CD14-positive monocyte (primary cell): ENCODE measurements around the gene CAMTA1. TPM values are rescaled to one million over a fixed set of nuclear protein-coding genes. Genes with fewer than 3 reads are reported as not detected.

ENCODE experiments used
- DNase-seq, 3 donors: peaks; one replicate each; pipeline ENCODE4 v3.0.0-alpha.2; 2011 to 2022
- H2AFZ ChIP-seq: 2 replicates; pipeline ENCODE4 v1.6.0; 2012; ENCODE audit warnings: mild to moderate bottlenecking, low read depth, low read length, inconsistent platforms; ENCODE audit not compliant: insufficient read depth, poor library complexity, severe bottlenecking
- H3K27ac ChIP-seq, 2 donors: 1 replicate in 1 of 2; 2 replicates in 1 of 2; pipeline ENCODE4 v1.5.1; 2012 to 2013; ENCODE audit warnings: low read length in 2 of 2, control low read depth in 1 of 2, inconsistent platforms in 1 of 2, low read depth in 1 of 2, mild to moderate bottlenecking in 1 of 2
- H3K27me3 ChIP-seq, 2 donors: one replicate each; pipeline versions ENCODE4 v1.6.0 to v1.6.1; 2011 to 2013; ENCODE audit warnings: low read length in 2 of 2; ENCODE audit not compliant: control insufficient read depth in 2 of 2, insufficient read depth in 2 of 2
- H3K36me3 ChIP-seq, 2 donors: replicated peaks in 1 of 2; 1 replicate in 1 of 2; 2 replicates in 1 of 2; pipeline versions ENCODE4 v1.5.1 to v1.6.1; 2012 to 2013; ENCODE audit warnings: low read length in 2 of 2, control low read depth in 1 of 2, inconsistent platforms in 1 of 2, mild to moderate bottlenecking in 1 of 2; ENCODE audit not compliant: insufficient read depth in 2 of 2, control insufficient read depth in 1 of 2
- H3K4me1 ChIP-seq, 2 donors: 1 replicate in 1 of 2; 2 replicates in 1 of 2; pipeline versions ENCODE4 v1.5.1 to v1.6.1; 2012 to 2013; ENCODE audit warnings: low read length in 2 of 2, control low read depth in 1 of 2, inconsistent platforms in 1 of 2, mild to moderate bottlenecking in 1 of 2, moderate library complexity in 1 of 2; ENCODE audit not compliant: insufficient read depth in 2 of 2, control insufficient read depth in 1 of 2
- H3K4me2 ChIP-seq: replicated peaks from 2 replicates; pipeline ENCODE3; 2012; ENCODE audit warnings: low read length, moderate library complexity, mild to moderate bottlenecking; ENCODE audit not compliant: poor library complexity, severe bottlenecking; ENCODE audit errors: extremely low read depth
- H3K4me3 ChIP-seq, 3 experiments: fragments of 200-600 bp in 1 of 3; sonication (generic) in 1 of 3; replicated peaks in 1 of 3; 1 replicate in 2 of 3; 2 replicates in 1 of 3; pipeline ENCODE4 v1.5.1; 2011 to 2013; ENCODE audit warnings: low read length in 3 of 3, mild to moderate bottlenecking in 3 of 3, control low read depth in 2 of 3, low read depth in 2 of 3, inconsistent platforms in 1 of 3, moderate library complexity in 1 of 3
- H3K79me2 ChIP-seq: 2 replicates; pipeline ENCODE4 v1.6.0; 2012; ENCODE audit warnings: mild to moderate bottlenecking, control low read depth, inconsistent platforms, low read length, moderate library complexity; ENCODE audit not compliant: insufficient read depth
- H3K9ac ChIP-seq: 2 replicates; pipeline ENCODE4 v1.6.0; 2017; ENCODE audit warnings: low read length, mild to moderate bottlenecking; ENCODE audit not compliant: insufficient read depth, poor library complexity, severe bottlenecking
- H3K9me3 ChIP-seq, 2 donors: replicated peaks in 1 of 2; 1 replicate in 1 of 2; 2 replicates in 1 of 2; pipeline versions ENCODE4 v1.5.1 to v1.6.1; 2012 to 2013; ENCODE audit warnings: low read length in 2 of 2, control low read depth in 1 of 2; ENCODE audit not compliant: control insufficient read depth in 1 of 2, insufficient read depth in 1 of 2
- H4K20me1 ChIP-seq: 2 replicates; pipeline ENCODE4 v1.6.0; 2012; ENCODE audit warnings: mild to moderate bottlenecking, low read length, control low read depth, moderate library complexity; ENCODE audit not compliant: insufficient read depth
- H3K27ac Mint-ChIP-seq, 7 donors: one replicate each; pipeline ENCODE4 v1.8.0; 2020; ENCODE audit warnings: mild to moderate bottlenecking in 7 of 7, mixed read lengths in 7 of 7, moderate library complexity in 6 of 7, inconsistent platforms in 2 of 7
- H3K27me3 Mint-ChIP-seq, 3 donors: one replicate each; pipeline ENCODE4 v1.8.0; 2021 to 2022; ENCODE audit warnings: low read depth in 3 of 3, mild to moderate bottlenecking in 3 of 3, mixed read lengths in 3 of 3, moderate library complexity in 3 of 3, inconsistent platforms in 1 of 3
- H3K36me3 Mint-ChIP-seq, 2 donors: one replicate each; pipeline ENCODE4 v1.8.0; 2020; ENCODE audit warnings: mixed read lengths in 2 of 2, inconsistent platforms in 1 of 2, mild to moderate bottlenecking in 1 of 2
- H3K4me1 Mint-ChIP-seq: one replicate; pipeline ENCODE4 v1.8.0; 2020; ENCODE audit warnings: mild to moderate bottlenecking, mixed read lengths
- H3K4me3 Mint-ChIP-seq, 2 donors: one replicate each; pipeline ENCODE4 v1.8.0; 2020; ENCODE audit warnings: mild to moderate bottlenecking in 2 of 2, mixed read lengths in 2 of 2, moderate library complexity in 1 of 2
- H3K9me3 Mint-ChIP-seq, 7 donors: one replicate each; pipeline ENCODE4 v1.8.0; 2020 to 2022; ENCODE audit warnings: mixed read lengths in 7 of 7, mild to moderate bottlenecking in 6 of 7, moderate library complexity in 6 of 7, inconsistent platforms in 2 of 7
- CTCF ChIP-seq: fragments of 200-600 bp; IDR thresholded peaks from one replicate; pipeline ENCODE4 v1.8.0; 2022; ENCODE audit warnings: antibody characterized with exemption, mild to moderate bottlenecking
- WGBS: methylation state at CpG from one replicate; pipeline ENCODE4 v1.1.5; 2013; ENCODE audit warnings: missing lambda C conversion rate; ENCODE audit not compliant: insufficient coverage; 5-methylcytosine and 5-hydroxymethylcytosine counted together
- intact Hi-C, 2 donors: fragments of 100-400 bp; cut with micrococcal nuclease; formaldehyde crosslinking; loops; one replicate each; pipeline versions ENCODE4 v1.15.0 to v1.15.1; 2023
- polyA plus RNA-seq, 3 donors: library from polyadenylated mRNA; depleted of rRNA in 1 of 3; unstranded in 2 of 3; stranded (reverse) in 1 of 3; fragments of 300-500 nt in 2 of 3; fragments of >200 nt in 1 of 3; fragmentation: Illumina TruSeq in 2 of 3; gene quantifications; 1 replicate in 2 of 3; 2 replicates in 1 of 3; pipeline ENCODE4 v1.2.3, GENCODE V29; 2012 to 2021

The CAMTA1 gene
- polyA plus RNA-seq, 3 donors, result 52.0 to 89.6 (median 78.3) TPM

GRCh38 chr1:6928106-6928885 is 143.0 kb downstream of the CAMTA1 start:
- Histone ChIP-seq H2AFZ (no peak overlapping the region), H4K20me1 (no peaks in the 10 kb centered on the region), H3K4me3 (no peak overlapping the region), H3K9ac (no peak overlapping the region), H3K9me3 (no peaks in the 10 kb centered on the region), H3K4me2 (no peak overlapping the region), H3K4me1 (no peaks in the 10 kb centered on the region), H3K27me3 (peaks cover 0 to 4% of the 10 kb centered on the region in 2 donors), H3K36me3 (no peaks in the 10 kb centered on the region), H3K79me2 (no peaks in the 10 kb centered on the region), H3K27ac (no peak overlapping the region)
- no peaks in the 10 kb centered on the region for H3K4me1 Mint-ChIP-seq
- TF ChIP-seq CTCF, result no peak
- no peak overlapping the region for H3K4me3 Mint-ChIP-seq
- no peak for DNase-seq
- no peaks in the 10 kb centered on the region for H3K9me3 Mint-ChIP-seq
- H3K27ac Mint-ChIP-seq, result peak overlapping the region in 1 of 7 donors; percentile 1
- H3K27me3 Mint-ChIP-seq, result peaks cover 4 to 10% (median 7%) of the 10 kb centered on the region in 3 donors
- intact Hi-C loops, result no loop called here
- H3K36me3 Mint-ChIP-seq, result no peaks in the 10 kb centered on the region
- 96% methylated on average over 7 of the region's 12 CpGs for WGBS

- Mint-ChIP-seq H3K4me1 (no peaks in the 10 kb centered on the region), H3K36me3 (no peaks in the 10 kb centered on the region), H3K27me3 (peaks cover 4 to 15% (median 6%) of the 10 kb centered on the region in 3 donors), H3K4me3 (no peak overlapping the region), H3K9me3 (no peaks in the 10 kb centered on the region), H3K27ac (no peak overlapping the region)
- Histone ChIP-seq H2AFZ (no peak overlapping the region), H3K9me3 (no peaks in the 10 kb centered on the region), H3K79me2 (no peaks in the 10 kb centered on the region), H3K4me1 (no peaks in the 10 kb centered on the region), H3K36me3 (no peaks in the 10 kb centered on the region), H4K20me1 (no peaks in the 10 kb centered on the region), H3K9ac (no peak overlapping the region), H3K4me3 (no peak overlapping the region), H3K27ac (no peak overlapping the region), H3K27me3 (peaks cover 20 to 21% of the 10 kb centered on the region in 2 donors), H3K4me2 (no peak overlapping the region)
- TF ChIP-seq CTCF, result no peak
- intact Hi-C loops, result loop anchor here in 1 of 2 donors (5.0 kb wide), 1 partner anchor 384 kb away; no protein-coding TSS in a partner anchor
- no peak for DNase-seq
- WGBS, result 68% methylated on average over 8 of the region's 8 CpGs
These were observed 145.6 kb downstream of the CAMTA1 start for GRCh38 chr1:6930732-6931300.
